GM18505 (cell line): ENCODE data around the gene CHRFAM7A.
"Not testable (repeated sequence)": the region's sequence is repeated elsewhere in the genome, so short reads cannot be mapped to it uniquely, and the experiment has no call there.

Source experiments
- ATAC-seq: cut with Tn5 transposase; IDR thresholded peaks from one replicate; pipeline ENCODE4 v1.9.1; 2021; ENCODE audit not compliant: unreplicated experiment

The CHRFAM7A gene

DNA sequence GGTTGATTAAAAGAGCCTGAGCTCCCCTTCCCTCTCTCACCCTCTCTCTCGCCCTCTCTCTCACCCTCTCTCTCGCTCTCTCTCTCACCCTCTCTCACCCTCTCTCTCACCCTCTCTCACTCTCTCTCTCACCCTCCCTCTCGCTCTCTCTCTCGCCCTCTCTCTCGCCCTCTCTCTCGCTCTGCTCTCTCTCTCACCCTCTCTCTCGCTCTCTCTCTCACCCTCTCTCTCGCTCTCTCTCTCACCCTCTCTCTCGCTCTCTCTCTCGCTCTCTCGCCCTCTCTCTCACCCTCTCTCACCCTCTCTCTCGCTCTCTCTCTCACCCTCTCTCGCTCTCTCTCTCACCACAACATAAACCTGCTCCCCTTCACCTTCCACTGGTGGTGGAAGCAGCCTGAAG is 67.2 kb downstream of the CHRFAM7A start:
- ATAC-seq = not testable (repeated sequence)

DNA sequence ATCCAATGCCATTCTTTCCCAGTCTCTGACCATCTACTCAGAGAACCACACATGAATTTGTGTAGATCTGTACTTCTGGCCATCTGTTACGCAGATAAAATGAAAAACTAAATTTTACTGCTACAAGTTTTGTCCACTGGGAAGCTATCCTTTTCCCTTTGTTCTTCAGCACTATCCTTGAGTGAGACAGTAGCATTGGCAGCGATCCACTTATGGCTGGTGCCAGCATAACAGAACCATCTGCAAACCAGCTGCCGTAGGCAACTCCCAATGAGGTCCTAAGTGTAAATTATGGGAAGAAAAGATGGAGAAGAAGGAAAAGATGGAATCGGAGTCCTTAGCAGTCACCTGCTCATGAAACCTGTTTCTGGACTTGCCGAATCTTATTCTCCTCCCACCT is 72.3 kb downstream of the CHRFAM7A start:
- ATAC-seq = not testable (repeated sequence)

DNA sequence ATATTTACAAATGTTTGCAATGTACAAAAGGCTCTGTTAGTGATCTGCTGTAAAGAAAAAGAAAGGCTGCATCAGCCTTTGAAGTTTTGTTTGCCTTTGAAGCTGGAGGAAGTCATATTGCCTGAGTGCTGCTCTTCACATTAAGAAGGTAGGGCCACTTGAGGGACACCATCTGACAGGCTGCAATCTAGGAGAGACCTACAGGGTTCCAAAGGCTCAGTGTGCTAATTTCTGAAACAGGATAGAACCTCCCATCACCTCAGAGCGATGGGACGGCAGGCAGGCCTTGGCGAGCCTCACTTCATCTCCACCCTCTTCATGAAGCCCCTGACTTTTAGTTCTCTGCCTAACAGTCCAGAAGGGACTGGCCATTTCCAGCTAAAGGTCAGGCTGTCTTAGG is 77.6 kb downstream of the CHRFAM7A start:
- ATAC-seq = not testable (repeated sequence)

- ATAC-seq = not testable (repeated sequence)
These were observed 82.8 kb downstream of the CHRFAM7A start for GRCh38 chr15:30310575-30310974.
